Brain microvascular endothelial cell (primary cell): Measurements from ENCODE around the gene CENPM.

ENCODE experiments used
- DNase-seq: peaks from one replicate; pipeline ENCODE4 v3.0.0-alpha.2; 2020
- H3K27ac ChIP-seq: fragments of 250-450 bp; sonication (Bioruptor Pico); 2 replicates; pipeline ENCODE4 v1.5.1; 2020; ENCODE audit warnings: mild to moderate bottlenecking, moderate library complexity
- H3K27me3 ChIP-seq: fragments of 250-450 bp; sonication (Bioruptor Pico); replicated peaks from 2 replicates; pipeline ENCODE4 v1.5.1; 2020; ENCODE audit warnings: mild to moderate bottlenecking
- H3K36me3 ChIP-seq: fragments of 250-450 bp; sonication (Bioruptor Pico); replicated peaks from 2 replicates; pipeline ENCODE4 v1.5.1; 2020; ENCODE audit warnings: mild to moderate bottlenecking
- H3K4me3 ChIP-seq: 2 replicates; pipeline ENCODE4 v1.5.1; 2011; ENCODE audit warnings: low read depth, mild to moderate bottlenecking, control low read depth, low read length, moderate library complexity
- CTCF ChIP-seq: IDR thresholded peaks from 2 replicates; pipeline ENCODE4 v1.5.1; 2011; ENCODE audit warnings: low read depth, mild to moderate bottlenecking, moderate library complexity, low read length, control low read depth, inconsistent platforms; ENCODE audit errors: missing control alignments
- in situ Hi-C: cut with HindIII; loops from 2 replicates; pipeline ENCODE4 v1.10.0; 2017; ENCODE audit warnings: low sequenced_read_pairs, low pct_ligation_motif_present

Gene CENPM

DNA sequence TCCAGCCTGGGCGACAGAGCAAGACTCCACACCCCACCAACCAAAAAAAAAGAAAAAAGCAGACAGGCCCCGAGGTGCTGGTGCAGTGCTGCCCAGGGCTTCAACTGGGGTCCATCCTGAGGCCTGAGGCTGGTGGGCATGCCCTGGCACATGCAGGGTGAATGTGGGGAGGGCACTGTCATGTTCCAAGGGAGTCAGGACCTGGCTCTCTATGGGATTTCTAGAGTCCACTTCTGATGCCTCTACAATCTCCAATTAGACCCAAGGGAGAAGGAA is 10.1 kb downstream of the CENPM start:
- TF ChIP-seq CTCF: no peak
- H3K36me3 ChIP-seq: no peaks in the 10 kb centered on the region
- no peak overlapping the region for H3K4me3 ChIP-seq
- H3K27ac ChIP-seq: no peak overlapping the region
- in situ Hi-C loops: no loop called here
- H3K27me3 ChIP-seq: no peaks in the 10 kb centered on the region
- no peak for DNase-seq

GRCh38 chr22:41935509-41935908 is 11.4 kb downstream of the CENPM start:
- DNase-seq: no peak
- no peaks in the 10 kb centered on the region for H3K27me3 ChIP-seq
- no peak overlapping the region for H3K27ac ChIP-seq
- H3K36me3 ChIP-seq: no peaks in the 10 kb centered on the region
- TF ChIP-seq CTCF: no peak
- H3K4me3 ChIP-seq: no peak overlapping the region
- in situ Hi-C loops: no loop called here

GRCh38 chr22:41935015-41935351 is 12.0 kb downstream of the CENPM start:
- no peak for DNase-seq
- no peaks in the 10 kb centered on the region for H3K36me3 ChIP-seq
- TF ChIP-seq CTCF: no peak
- in situ Hi-C loops: no loop called here
- no peaks in the 10 kb centered on the region for H3K27me3 ChIP-seq
- H3K27ac ChIP-seq: no peak overlapping the region
- H3K4me3 ChIP-seq: no peak overlapping the region

DNA sequence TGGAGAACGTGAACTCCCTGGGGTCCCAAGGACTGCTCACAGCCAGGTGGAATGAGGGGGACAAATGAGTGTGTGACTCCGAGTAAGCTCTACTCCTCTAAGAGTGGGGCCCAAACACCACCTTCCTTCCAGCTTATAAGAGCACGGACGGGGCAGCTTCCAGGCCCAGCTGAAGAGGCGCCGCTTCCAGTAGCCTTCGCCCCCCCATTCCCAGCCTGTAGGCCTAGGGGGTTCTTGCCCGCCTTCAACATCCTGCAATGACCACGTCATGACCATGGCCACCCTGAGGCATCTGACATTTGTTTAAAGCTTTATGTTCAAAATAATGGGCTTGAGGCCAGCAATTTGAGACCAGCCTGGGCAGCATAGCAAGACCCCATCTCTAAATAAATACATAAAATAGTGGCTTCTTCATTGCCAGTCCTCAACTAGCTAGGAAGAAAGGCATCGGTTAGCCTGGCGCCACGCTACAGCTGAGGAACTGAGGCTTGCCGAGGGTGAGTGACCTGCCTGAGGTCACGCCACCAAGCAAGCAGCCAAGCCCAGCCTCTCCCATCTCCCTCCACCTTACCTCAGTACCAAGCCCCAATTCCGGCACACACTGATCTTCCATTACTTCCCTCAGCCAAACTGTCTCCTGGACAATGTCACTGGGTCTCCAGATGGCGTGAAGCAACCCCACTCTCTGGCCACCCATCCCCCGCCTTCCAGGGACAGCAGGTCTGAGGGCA is 12.5 kb downstream of the CENPM start:
- Histone ChIP-seq H3K27me3 (no peaks in the 10 kb centered on the region), H3K4me3 (no peak overlapping the region), H3K27ac (no peak overlapping the region), H3K36me3 (no peaks in the 10 kb centered on the region)
- in situ Hi-C loops: no loop called here
- DNase-seq: no peak
- TF ChIP-seq CTCF: no peak

GRCh38 chr22:41933411-41934177 is 13.4 kb downstream of the CENPM start:
- Histone ChIP-seq H3K27me3 (no peaks in the 10 kb centered on the region), H3K36me3 (no peaks in the 10 kb centered on the region), H3K27ac (no peak overlapping the region), H3K4me3 (no peak overlapping the region)
- no peak for TF ChIP-seq CTCF
- DNase-seq: no peak
- in situ Hi-C loops: no loop called here

DNA sequence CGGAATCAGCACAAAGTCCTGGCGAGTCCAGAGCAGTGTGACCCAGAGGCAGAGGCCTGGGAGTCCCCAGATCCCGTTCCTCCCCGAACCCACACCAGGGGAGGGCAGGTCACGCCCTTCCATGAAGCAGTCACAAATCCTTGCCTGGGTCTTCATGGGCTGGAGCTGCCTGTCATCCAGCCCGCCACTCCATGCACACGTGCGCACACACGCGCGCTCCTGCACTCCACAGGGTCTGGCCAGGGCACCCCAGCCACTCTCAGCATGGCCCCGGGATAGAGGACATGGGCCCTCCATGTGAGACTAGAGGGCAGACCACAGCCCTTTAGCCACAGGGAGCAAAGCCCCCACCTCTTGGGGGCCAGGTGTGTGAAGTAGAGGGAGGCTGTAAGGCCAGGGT is 14.6 kb downstream of the CENPM start:
- H3K27me3 ChIP-seq: no peaks in the 10 kb centered on the region
- no peak overlapping the region for H3K4me3 ChIP-seq
- H3K36me3 ChIP-seq: no peaks in the 10 kb centered on the region
- in situ Hi-C loops: no loop called here
- TF ChIP-seq CTCF: no peak
- no peak overlapping the region for H3K27ac ChIP-seq
- no peak for DNase-seq
